ENCODE measurements around the gene ALG8. TPM values are rescaled to one million over a fixed set of nuclear protein-coding genes. Genes with fewer than 3 reads are reported as not detected.

Gene ALG8
- total RNA-seq, 3 donors from 2014 or later (not counting 1 experiment from before 2014, with no cell fraction given): 19.2 to 20.1 (median 19.8) TPM

DNA sequence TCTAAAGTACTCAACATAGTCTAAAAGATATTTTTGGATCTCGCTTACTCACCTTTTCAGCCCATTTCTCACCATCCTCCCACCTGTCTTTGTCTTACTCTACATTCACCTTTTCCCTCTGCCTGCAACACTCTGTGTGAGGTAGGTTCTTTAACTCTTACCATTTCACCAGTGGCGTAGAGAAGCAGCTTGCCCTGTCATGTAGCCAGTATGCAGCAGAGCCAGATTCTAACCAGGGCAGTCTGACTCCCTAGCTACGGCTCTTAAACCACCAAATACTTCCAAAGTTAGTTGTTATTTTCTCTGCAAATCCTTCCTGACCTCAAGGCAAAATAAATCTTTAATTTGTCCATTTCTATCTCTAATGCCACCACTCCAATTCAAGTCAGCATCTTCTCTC lies 7.5 kb downstream of the ALG8 start:
- 77% methylated on average over 3 of the region's 3 CpGs for WGBS (ENCODE audit: insufficient coverage)
- Mint-ChIP-seq H3K36me3 (no peaks in the 10 kb centered on the region), H3K4me1 (peaks cover 0 to 16% of the 10 kb centered on the region in 2 donors), H3K27me3 (ENCODE audit: low read depth in 2 of 2) (no peaks in the 10 kb centered on the region), H3K27ac (no peak overlapping the region), H3K4me3 (no peak overlapping the region), H3K9me3 (no peaks in the 10 kb centered on the region)
- intact Hi-C loops (cut with micrococcal nuclease): no loop called here
- H3K4me1 ChIP-seq (ENCODE audit: control insufficient read depth, insufficient read depth, low read length): no peaks in the 10 kb centered on the region
- no peak for ATAC-seq
- TF ChIP-seq, protein P1, sequence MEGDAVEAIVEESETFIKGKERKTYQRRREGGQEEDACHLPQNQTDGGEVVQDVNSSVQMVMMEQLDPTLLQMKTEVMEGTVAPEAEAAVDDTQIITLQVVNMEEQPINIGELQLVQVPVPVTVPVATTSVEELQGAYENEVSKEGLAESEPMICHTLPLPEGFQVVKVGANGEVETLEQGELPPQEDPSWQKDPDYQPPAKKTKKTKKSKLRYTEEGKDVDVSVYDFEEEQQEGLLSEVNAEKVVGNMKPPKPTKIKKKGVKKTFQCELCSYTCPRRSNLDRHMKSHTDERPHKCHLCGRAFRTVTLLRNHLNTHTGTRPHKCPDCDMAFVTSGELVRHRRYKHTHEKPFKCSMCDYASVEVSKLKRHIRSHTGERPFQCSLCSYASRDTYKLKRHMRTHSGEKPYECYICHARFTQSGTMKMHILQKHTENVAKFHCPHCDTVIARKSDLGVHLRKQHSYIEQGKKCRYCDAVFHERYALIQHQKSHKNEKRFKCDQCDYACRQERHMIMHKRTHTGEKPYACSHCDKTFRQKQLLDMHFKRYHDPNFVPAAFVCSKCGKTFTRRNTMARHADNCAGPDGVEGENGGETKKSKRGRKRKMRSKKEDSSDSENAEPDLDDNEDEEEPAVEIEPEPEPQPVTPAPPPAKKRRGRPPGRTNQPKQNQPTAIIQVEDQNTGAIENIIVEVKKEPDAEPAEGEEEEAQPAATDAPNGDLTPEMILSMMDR (IDR thresholded peaks at IDR 0.05): no peak
- no peaks in the 10 kb centered on the region for H3K9me3 ChIP-seq (ENCODE audit: control insufficient read depth, insufficient read depth, low read length)
- no peak overlapping the region for H3K4me3 ChIP-seq (ENCODE audit: low read length)
- peaks cover 2% of the 10 kb centered on the region for H3K36me3 ChIP-seq (ENCODE audit: control insufficient read depth, insufficient read depth, low read length)
- DNase-seq: no peak
- H3K27me3 ChIP-seq (ENCODE audit: control insufficient read depth, insufficient read depth, low read length): no peaks in the 10 kb centered on the region
- H3K27ac ChIP-seq (ENCODE audit: low read length): no peak overlapping the region

- DNase-seq (no peak), ATAC-seq (no peak)
- Mint-ChIP-seq H3K4me1 (peaks cover 0 to 12% of the 10 kb centered on the region in 2 donors), H3K36me3 (no peaks in the 10 kb centered on the region), H3K9me3 (no peaks in the 10 kb centered on the region), H3K27me3 (ENCODE audit: low read depth in 2 of 2) (no peaks in the 10 kb centered on the region), H3K4me3 (no peak overlapping the region), H3K27ac (no peak overlapping the region)
- no peak overlapping the region for H3K4me3 ChIP-seq (ENCODE audit: low read length)
- intact Hi-C loops (cut with micrococcal nuclease): no loop called here
- WGBS (ENCODE audit: insufficient coverage): 100% methylated on average over 3 of the region's 3 CpGs
- H3K27me3 ChIP-seq (ENCODE audit: control insufficient read depth, insufficient read depth, low read length): no peaks in the 10 kb centered on the region
- no peaks in the 10 kb centered on the region for H3K9me3 ChIP-seq (ENCODE audit: control insufficient read depth, insufficient read depth, low read length)
- no peak overlapping the region for H3K27ac ChIP-seq (ENCODE audit: low read length)
- H3K4me1 ChIP-seq (ENCODE audit: control insufficient read depth, insufficient read depth, low read length): no peaks in the 10 kb centered on the region
- TF ChIP-seq, protein P1 (IDR thresholded peaks at IDR 0.05): no peak
- H3K36me3 ChIP-seq (ENCODE audit: control insufficient read depth, insufficient read depth, low read length): peaks cover 9% of the 10 kb centered on the region
Measured at GRCh38 chr11:78127403-78127802, 12.0 kb downstream of the ALG8 start.

GRCh38 chr11:78112582-78113275 lies 26.7 kb downstream of the ALG8 start:
- Histone ChIP-seq H3K27ac (ENCODE audit: low read length) (no peak overlapping the region), H3K4me1 (ENCODE audit: control insufficient read depth, insufficient read depth, low read length) (no peaks in the 10 kb centered on the region), H3K27me3 (ENCODE audit: control insufficient read depth, insufficient read depth, low read length) (no peaks in the 10 kb centered on the region), H3K9me3 (ENCODE audit: control insufficient read depth, insufficient read depth, low read length) (no peaks in the 10 kb centered on the region), H3K4me3 (ENCODE audit: low read length) (no peak overlapping the region), H3K36me3 (ENCODE audit: control insufficient read depth, insufficient read depth, low read length) (peaks cover 9% of the 10 kb centered on the region)
- 87% methylated on average over 5 of the region's 6 CpGs for WGBS (ENCODE audit: insufficient coverage)
- Mint-ChIP-seq H3K9me3 (no peaks in the 10 kb centered on the region), H3K4me1 (no peaks in the 10 kb centered on the region), H3K27me3 (ENCODE audit: low read depth in 2 of 2) (no peaks in the 10 kb centered on the region), H3K36me3 (peaks cover 9% of the 10 kb centered on the region), H3K4me3 (no peak overlapping the region), H3K27ac (no peak overlapping the region)
- ATAC-seq (no peak), DNase-seq (no peak)
- TF ChIP-seq, protein P1 (IDR thresholded peaks at IDR 0.05): no peak
- intact Hi-C loops (cut with micrococcal nuclease): no loop called here

DNA sequence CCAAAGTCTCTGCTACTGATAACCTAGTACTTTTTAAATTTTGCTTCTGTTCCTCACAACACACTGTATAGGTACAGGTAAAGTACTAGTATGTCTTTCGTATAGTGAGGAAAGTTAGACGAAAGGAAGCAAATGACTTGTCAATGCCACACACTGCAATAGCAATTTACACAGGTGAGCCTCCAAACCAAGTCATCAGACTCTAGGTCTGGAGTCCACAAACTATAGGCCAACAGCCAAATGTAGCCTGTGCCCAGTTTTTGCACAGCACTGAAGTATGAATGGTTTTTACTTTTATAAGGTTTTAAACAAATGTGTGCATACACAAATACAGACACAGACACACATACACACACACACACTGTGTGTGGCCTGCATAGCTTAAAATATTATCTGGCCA lies 28.1 kb downstream of the ALG8 start:
- TF ChIP-seq, protein P1 (IDR thresholded peaks at IDR 0.05): no peak
- peaks cover 9% of the 10 kb centered on the region for H3K36me3 ChIP-seq (ENCODE audit: control insufficient read depth, insufficient read depth, low read length)
- Mint-ChIP-seq H3K9me3 (no peaks in the 10 kb centered on the region), H3K27me3 (ENCODE audit: low read depth in 2 of 2) (no peaks in the 10 kb centered on the region), H3K27ac (no peak overlapping the region), H3K4me1 (no peaks in the 10 kb centered on the region), H3K4me3 (no peak overlapping the region), H3K36me3 (peaks cover 9% of the 10 kb centered on the region)
- H3K27me3 ChIP-seq (ENCODE audit: control insufficient read depth, insufficient read depth, low read length): no peaks in the 10 kb centered on the region
- H3K4me1 ChIP-seq (ENCODE audit: control insufficient read depth, insufficient read depth, low read length): no peaks in the 10 kb centered on the region
- WGBS (ENCODE audit: insufficient coverage): 100% methylated on average over 2 of the region's 2 CpGs
- H3K9me3 ChIP-seq (ENCODE audit: control insufficient read depth, insufficient read depth, low read length): no peaks in the 10 kb centered on the region
- no peak overlapping the region for H3K27ac ChIP-seq (ENCODE audit: low read length)
- DNase-seq (no peak), ATAC-seq (no peak)
- H3K4me3 ChIP-seq (ENCODE audit: low read length): no peak overlapping the region
- intact Hi-C loops (cut with micrococcal nuclease): no loop called here
